GM21786 (cell line): Measurements from ENCODE around the gene DNLZ.
"Not testable (repeated sequence)": the region's sequence is repeated elsewhere in the genome, so short reads cannot be mapped to it uniquely, and the experiment has no call there.

Experiments
- ATAC-seq: cut with Tn5 transposase; IDR thresholded peaks from one replicate; pipeline ENCODE4 v1.9.1; 2021; ENCODE audit not compliant: unreplicated experiment

DNLZ gene

DNA sequence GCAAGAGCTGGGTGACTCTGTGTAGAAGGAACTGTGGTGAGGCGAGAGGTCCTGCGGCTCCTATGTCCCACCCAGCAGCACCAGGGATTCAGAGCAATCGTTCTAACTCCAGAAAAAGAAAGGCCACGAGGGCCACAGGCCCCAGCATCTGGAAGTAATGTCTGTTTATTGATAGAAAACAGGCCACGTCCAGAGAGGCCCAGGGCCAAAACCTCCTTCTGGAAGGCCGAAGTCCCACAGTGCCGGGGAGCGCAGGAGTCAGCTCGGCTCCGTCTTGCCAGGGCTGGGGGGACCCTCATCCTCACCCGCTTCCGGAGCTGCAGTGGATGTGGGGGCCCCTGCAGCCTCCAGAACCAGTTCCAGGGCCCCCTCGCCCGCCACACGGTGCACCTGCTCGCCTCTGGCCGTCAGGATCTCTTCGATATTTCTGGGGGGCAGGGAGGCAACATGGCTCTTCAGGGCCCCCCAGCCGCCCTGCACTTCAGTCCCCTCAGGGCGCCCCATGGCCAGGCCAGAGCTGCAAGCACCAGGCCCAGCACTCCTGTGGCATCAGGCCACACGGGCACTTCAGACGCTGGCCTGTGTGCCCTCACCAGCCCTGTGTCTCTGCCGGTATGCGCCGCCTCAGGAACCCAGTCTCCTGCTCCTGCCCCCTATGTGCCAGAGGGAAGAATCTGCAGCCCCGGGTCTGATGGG, 1.6 kb downstream of the DNLZ start:
- no peak for ATAC-seq

DNA sequence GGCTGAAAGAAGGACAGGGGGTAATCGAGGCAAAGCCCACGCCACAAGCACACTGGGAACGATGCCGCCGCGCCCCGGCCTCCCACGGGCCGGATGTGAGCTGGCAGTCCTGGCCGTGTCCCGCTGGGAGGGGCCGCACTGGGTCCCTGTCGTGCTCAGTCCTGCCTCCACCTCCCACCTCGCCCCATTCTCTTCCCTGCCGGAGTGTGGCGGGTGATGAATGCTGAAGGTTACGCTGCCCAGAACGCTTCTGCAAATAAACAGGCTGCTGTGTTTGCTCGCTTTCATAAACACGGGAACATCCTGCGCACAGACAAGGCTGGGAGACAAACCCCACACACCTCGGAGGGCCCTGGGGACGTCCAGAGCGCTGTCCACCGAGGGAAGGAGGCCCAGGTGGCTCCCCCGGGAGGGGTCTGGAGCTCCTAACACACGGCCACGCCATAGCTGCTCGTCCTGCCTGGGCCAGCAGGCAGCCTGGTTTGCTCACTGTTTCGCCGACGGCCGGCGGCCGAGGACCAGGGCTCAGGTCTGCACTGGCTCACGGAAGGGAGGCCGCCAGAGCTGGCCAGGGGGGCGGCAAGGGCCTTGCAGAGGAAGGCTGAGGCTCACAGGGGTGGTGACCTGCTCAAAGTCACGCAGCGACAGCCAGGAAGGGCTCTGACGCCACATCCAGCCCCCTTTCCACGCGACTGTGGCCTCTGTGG, 2.3 kb downstream of the DNLZ start:
- no peak for ATAC-seq

DNA sequence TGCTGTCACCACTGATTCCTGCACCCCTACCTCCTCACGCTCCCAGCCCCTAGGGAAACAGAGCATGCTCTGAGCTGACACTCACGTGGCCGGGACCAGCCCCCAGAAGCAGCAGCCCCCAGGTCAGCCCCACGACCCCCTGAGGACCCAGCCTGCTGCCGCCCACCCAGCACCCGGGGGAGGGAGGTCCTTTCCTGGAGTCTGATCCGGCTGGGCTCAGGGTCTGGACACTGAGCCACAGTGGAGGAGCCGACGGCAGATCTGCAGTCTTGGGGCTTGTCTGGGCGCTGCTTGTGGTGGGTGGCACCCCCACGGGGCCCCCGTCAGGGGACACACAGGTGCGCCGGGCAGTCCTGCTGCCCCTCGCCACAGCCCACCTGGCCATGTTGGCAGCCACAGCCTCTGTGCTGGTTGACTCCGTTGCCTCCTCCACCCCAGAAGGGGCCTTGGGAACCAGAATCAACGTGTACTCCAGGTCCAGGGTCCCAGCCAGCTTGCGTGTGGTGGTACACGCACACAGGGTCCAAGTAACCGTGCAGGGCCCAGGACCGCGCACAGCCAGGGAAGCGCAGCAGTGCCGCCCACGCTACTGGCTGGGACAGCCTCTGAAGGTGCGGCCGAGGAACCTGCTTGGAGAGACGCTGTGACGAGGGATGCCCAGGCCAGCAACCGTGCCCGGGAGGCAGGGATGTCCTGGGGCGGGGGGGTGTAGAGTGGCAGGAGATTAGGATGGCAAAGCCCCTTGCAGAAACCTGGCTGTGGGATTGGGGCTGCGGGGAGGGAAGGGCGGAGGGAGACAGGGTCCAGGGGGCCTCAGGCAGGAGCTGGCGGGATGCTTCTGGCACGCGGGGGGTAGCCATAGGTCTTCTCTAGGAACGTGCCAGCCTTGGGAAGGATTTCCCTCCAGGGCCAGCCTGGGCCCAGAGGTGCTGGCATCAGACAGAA, 3.5 kb downstream of the DNLZ start:
- no peak for ATAC-seq

DNA sequence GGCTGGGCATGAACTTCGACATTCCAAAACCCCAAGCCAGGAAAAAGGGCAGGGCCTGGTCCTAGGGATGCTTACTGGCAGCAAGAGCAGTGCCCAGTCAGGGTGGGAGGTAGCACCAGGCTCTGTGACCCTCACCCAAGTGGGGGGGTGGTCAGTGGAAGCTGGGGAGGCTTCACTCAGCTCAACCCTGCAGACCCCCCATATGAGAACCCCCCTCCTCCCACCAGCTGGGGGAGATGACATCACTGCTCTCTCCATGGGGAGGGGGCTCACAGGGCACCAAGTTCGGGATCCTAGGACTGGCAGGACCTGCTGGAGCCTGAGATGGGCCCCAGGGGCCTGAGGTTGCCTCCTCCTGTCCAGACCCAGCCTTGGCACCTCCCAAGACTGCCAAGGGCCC, 4.7 kb downstream of the DNLZ start:
- no peak for ATAC-seq

DNA sequence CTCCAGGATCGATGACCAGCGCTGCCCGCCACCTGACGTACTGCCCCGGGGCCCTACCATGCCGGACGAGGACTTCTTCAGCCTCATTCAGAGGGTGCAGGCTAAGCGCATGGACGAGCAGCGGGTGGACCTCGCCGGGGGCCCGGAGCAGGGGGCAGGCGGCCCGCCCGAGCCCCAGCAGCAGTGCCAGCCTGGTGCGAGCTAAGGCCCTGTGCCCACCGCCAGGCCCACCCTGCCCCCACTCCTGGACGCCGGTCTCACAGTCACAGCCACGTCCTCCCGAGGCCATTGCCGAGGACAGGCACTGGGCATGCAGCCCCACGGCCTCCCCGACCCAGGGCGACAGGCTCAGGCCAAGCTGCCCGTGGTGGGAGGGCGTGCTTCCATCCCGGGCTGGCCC, 5.5 kb downstream of the DNLZ start:
- no peak for ATAC-seq

DNA sequence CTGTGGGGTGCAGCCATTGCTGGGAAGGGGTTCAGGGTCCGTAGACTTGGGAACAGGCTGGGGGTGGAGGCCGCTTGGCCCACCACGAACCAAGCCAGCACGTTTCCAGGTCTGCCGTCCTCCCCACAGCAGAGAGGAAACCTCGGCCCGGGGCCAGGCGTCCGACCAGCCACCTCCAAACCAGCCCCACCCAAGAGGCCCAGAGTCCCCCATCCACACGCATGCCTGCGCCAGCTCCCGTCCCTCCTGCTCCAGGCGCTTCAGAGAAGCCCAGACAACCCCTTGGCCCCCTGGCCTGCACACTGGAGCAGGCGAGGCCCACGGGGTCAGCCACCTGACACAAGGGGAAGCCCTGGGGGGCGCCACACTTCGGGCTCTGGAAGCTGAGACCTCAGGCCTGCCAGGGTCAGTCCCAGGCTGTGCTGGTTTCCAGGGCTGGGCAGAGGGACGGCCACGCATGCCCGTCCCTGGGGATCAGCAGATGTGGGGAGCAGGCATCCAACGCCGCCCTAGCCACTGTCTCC, 6.3 kb downstream of the DNLZ start:
- ATAC-seq = no peak

DNA sequence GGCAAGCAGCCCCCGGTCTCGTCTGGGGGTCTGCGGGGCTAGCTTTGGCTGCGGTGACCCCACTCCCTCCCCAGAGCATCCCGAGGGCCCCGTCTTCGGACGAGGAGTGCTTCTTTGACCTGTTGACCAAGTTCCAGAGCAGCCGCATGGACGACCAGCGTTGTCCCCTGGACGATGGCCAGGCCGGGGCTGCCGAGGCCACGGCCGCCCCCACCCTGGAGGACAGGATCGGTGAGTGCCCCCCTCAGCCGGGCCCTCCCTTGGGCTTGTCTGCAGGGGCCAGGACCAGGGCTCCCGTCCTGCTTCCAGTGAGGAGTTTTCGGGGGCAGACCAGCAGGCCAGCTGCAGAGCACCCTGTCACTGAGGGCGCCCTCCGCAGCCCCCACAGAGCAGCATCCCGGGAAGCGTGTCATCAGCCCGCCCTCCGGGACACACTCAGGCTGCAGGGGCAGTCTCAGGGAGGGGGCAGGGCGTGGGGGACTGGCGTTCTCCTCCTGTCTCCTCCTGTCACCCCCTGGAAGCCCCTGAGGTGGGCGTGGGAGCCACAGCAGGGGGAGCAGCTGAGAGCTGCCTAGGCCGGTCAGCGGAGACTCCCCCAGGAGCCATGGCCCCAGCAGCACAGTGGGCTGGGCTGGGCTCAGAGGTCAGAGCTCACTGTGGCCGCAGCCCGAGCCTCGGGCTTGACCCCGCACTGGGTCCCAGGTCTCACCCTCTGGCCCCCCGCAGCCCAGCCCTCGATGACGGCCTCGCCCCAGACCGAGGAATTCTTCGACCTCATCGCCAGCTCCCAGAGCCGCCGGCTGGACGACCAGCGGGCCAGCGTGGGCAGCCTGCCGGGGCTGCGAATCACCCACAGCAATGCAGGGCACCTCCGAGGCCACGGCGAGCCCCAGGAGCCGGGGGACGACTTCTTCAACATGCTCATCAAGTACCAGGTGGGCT, 7.7 kb downstream of the DNLZ start:
- no peak for ATAC-seq

DNA sequence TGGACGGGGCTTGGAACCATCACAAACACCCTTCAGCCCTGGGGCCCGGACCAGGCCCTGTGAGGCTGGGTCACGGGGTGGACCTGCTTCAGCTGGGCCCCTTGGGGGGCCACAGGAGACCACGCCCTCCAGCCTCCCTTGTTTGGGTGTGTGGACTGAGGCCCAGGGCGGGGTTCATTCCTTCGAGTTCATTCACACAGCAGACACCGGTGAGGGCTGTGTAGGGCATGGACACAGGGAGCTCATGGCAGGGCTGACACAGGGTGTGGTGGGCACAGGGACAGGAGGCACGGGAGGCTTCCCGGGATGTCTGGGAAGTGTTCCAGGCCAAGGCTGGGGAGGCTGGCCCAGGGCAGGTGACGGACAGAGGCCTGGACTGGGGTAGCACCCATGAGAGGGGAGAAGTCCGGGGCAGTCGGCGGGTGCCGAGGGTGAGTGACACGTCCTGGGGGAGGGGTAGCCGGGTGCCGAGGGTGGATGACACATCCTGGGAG, 8.9 kb downstream of the DNLZ start:
- ATAC-seq = no peak

DNA sequence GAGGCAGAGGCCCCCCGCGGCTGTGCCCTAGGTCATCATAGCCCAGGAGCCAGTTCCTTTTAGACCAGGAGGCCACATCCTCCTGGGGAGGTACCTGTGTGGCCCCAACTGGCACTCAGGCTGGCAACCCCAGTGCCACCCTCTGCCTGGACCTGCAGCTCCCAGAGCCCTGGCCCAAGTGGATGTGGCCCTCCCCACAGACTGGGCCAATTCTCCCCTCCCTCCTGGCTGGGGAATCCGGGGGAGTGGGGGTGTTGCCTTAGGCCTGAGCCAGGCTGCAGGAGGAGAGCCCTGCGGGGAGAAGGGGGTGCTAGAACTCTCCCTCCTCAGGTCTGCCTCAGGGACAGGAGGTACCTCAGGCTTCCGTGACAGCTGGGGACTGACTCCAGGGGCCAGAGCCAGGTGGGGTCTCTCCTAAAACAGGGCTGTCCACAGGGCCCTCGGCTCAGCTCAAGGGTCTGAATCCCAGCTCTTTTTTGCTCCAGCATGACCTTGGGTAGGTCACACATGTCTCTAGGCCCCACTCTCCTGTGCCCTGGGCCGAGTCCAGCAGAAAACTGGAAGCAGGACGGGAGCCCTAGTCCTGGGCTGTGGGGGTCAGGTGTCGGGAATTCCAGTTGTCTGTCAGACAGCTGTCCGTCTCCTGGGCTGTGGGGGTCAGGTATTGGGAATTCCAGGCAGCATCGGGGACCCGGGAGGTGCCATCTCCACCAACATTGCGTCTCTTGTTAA, 9.6 kb downstream of the DNLZ start:
- ATAC-seq = no peak

DNA sequence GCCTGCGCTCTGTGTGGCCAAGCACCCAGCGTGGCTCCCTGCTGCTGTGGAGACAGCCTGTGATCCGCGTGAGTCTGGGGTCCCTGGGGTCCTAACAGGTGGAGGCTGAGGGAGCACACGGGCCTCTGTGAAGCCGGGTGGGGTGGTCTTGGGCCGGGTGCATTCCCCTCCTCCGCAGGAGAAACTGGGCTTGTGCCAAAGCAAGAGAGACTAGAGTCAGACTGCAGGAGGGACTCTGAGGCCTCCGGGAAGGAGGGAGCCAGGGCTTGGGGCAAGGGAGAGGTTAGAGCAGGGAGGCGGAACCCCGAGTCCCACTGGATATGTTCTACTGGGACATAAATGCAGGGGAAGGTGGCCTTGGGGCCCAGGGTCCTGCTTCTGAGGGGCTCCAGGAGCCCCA, 10.5 kb downstream of the DNLZ start:
- no peak for ATAC-seq

DNA sequence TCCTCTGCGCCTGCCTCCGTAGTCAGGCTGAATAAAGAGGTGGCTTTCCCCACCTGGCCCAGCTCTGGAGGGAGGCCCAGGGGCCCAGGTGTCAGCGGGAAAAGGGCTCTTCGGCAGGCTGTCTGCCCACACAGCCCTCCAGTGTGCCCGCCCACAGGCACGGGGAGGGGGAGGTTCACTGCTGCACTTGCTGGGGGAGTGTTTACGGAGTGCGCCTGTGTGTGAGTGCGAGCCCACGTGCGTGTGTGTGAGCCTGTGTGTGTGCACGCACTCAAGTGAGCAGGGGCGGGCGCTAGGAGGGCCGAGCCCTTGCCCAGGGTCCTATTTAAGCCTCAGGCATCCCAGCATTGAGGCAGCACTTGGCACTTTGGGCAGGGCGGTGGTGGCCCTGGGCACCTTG, 10.9 kb downstream of the DNLZ start:
- no peak for ATAC-seq

DNA sequence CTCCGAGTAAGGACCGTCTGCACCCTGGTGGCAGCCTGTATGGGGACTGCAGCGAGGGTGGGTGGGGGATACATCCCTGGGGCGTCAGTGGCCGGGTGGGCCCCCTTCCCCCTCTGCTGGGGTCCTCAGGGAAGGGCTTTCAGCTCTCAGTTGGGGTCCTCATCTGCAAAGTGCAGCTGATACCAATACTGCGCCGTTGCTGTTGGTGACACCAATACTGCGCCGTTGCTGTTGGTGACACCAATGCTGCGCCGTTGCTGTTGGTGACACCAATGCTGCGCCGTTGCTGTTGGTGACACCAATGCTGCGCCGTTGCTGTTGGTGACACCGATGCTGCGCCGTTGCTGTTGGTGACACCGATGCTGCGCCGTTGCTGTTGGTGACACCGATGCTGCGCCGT, 11.7 kb downstream of the DNLZ start:
- ATAC-seq = not testable (repeated sequence)

DNA sequence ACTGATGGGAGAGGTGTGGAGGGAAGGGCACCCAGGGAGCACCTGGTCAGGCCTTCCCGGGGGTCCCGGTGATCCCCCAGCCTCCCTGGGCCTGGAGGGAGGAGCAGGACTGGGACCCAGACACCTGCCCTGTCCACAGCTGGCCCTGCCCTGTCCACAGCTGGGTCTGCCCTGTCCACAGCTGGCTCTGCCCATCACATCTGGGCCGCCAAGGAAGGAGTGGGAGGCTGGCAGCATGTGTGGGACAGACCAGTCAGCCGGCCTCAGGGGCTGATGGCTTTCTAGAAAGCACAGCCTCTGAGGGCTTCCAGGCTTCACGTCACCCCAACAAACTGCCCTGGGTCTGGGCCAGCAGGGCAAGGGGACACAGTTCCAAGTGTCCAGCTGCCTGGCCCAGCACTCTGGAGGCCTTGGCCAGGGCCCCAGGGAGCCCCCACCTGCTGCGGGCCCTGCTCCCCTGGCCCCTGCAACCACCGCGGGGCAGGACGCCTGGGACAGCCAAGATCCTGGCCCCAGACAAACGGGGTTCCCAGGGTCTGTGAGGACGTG, 12.2 kb downstream of the DNLZ start:
- no peak for ATAC-seq

DNA sequence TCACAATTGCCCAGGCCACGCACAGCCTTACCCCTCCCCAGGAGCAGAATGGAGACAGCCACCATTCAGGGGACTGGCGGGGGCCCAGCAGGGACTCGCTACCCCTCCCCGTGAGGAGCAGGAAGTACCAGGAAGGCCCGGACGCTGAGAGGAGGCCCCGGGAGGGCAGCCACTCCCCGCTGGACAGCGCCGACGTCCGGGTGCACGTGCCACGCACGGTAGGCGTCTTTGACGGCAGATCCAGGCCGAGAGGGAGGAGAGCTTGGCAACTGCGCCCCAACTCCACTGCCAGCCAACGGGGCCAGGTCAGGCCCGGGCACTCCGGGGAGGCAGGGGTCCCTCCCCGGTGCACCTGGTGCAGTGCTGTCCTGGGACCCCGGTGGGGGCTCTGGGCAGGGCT, 14.0 kb downstream of the DNLZ start:
- ATAC-seq = no peak

DNA sequence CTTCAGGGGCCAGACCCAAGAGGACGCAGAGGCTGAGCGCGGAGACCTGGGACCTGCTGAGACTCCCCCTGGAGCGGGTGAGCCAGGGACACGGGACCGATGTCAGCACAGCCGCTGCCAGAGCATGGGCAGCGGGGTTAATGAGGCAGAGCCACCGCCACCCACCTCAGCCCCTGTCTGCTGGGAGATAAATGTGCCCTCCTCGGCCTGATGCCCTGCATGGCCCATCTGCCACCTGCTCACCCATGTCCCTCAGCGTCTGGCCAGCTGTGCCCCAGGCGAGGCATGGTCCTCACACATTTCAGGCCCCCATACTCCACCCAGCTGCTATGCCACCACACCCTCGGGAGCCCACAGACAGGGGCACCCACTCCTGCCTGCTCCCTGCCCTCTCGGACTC, 14.9 kb downstream of the DNLZ start:
- no peak for ATAC-seq

DNA sequence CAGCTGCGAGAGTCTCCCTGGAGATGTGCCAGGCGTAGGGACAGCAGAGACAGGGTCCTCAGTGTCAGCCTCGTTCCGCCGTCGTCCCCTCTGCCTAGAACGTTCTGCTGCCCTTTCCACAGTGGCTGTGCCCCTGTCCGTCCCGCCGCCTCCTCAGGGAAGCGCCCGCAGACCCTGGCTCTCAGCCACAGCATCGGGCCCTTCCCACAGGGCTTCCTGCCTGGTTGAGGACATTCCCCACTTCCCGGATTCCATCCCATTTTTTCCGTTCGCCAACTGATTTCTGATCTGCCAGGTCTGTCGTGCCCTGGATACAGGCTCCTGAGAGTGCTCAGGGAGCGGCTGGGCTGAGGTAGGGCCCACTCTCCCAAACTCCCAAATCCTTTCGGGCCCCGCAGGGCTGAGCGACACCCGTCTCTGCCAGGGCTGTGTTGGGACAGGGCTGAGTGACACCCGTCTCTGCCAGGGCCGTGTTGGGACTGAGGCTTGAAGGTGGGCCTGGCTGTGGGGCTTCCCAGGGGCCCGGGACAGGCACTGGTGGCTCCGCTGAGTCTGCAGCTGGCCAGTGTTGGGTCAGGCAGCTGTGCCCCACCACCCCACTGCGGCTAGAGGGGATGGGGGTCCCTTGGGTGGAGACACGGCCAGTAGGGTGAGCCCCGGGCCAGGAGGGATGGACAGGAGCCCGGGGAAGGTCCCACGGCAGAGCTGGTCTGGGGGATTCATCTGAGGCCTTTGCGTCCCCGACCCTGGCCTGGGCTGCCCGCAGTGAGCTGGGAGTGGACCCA, 15.9 kb downstream of the DNLZ start:
- ATAC-seq = no peak

DNA sequence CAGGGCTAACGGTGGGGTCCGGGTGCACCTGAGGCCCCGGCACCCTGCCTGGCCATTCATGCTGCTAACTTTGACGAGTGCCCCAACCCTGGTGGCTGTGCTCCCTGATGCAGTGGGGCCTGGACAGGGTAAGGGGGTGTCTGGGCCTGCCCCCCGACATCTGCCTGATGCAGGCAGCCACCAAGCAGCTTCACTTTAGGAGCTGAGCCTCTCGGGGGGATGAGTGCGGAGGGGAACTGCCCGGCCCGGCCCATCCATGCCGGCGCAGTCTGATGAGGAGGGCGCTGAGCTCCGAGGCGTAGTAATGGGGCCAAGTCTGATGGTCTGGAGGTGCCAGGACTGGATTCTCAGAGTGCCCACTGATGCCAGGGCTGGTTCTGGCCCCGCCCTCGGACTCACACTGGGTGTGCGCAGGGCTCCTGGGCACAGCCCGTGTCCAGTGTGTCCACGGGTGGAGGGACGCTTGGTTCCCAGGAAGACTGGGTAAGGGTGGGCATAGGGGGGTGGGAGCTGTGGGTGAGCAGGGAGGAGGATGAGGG, 16.5 kb downstream of the DNLZ start:
- no peak for ATAC-seq

DNA sequence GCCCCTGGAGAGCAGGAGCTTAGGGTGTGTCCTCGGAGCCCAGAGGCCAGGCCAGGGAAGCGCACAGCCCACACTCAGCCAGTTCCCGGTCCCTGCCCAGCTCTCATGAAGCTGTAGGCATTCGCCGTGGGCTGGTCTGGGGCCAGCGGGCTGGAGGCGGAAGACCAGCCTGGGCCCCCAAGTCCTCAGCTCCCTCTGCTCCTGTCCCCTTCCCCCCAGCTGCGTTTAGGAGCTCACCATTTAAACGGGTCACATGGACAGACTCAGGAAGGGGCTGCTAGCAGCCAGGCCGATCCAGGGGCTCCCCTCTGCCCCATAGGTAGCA, 17.4 kb downstream of the DNLZ start:
- ATAC-seq = no peak
